ENCODE measurements around the gene OBSCN.

DNA sequence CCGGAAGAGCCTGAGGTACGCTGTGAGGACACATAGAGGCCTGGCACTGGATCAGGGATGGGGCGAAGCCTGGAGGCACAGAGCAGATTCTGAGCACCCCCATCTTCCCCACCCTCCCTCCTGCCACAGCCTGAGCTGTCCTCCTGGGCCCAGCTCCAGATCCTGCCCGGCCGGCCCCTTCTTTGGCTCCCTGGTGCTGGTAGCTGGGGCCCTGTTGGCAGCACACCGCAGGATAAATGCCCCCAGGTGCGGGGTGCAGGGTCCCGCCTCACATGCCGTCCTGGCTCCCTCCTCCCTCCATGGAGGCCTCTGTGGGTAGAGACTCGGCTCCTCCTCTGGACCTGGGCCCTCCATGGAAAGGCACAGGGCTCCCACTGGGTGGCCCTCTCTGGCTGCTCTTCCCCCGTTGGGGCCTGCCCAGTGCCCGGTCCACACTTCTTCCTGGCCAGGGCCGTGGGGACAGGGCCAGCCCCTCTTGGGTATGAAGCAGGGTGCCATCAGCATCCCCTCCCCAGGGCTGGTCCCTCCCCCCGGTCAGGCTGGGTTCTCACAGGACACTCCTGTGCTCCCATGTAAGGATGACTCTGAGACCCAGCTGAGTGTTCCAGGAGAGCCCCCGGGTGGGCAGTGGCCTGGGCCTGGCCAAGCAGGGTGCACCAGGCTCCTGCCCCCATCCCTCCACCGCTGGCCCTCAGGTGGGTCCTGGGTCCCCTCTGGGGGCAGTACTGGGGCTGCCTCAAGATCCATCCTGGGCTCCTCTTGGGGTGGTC lies 1.1 kb upstream of the OBSCN start:
- TF ChIP-seq POLR2A (IDR thresholded peaks at IDR 0.05; ENCODE audit: low read depth, low read length) (no peak), CEBPB (IDR thresholded peaks at IDR 0.05; ENCODE audit: low read depth, low read length) (no peak)
- TF ChIP-seq, protein P1, sequence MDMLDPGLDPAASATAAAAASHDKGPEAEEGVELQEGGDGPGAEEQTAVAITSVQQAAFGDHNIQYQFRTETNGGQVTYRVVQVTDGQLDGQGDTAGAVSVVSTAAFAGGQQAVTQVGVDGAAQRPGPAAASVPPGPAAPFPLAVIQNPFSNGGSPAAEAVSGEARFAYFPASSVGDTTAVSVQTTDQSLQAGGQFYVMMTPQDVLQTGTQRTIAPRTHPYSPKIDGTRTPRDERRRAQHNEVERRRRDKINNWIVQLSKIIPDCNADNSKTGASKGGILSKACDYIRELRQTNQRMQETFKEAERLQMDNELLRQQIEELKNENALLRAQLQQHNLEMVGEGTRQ (IDR thresholded peaks at IDR 0.05; ENCODE audit: low read depth, low read length): no peak
- TF ChIP-seq, protein P2, sequence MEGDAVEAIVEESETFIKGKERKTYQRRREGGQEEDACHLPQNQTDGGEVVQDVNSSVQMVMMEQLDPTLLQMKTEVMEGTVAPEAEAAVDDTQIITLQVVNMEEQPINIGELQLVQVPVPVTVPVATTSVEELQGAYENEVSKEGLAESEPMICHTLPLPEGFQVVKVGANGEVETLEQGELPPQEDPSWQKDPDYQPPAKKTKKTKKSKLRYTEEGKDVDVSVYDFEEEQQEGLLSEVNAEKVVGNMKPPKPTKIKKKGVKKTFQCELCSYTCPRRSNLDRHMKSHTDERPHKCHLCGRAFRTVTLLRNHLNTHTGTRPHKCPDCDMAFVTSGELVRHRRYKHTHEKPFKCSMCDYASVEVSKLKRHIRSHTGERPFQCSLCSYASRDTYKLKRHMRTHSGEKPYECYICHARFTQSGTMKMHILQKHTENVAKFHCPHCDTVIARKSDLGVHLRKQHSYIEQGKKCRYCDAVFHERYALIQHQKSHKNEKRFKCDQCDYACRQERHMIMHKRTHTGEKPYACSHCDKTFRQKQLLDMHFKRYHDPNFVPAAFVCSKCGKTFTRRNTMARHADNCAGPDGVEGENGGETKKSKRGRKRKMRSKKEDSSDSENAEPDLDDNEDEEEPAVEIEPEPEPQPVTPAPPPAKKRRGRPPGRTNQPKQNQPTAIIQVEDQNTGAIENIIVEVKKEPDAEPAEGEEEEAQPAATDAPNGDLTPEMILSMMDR (conservative IDR thresholded peaks at IDR 0.05; ENCODE audit: low read depth, low read length): no peak
